Putamen (tissue), 1 donor: ENCODE data around the gene UBE2K.
"Not testable (repeated sequence)": the region's sequence is repeated elsewhere in the genome, so short reads cannot be mapped to it uniquely, and the experiment has no call there.

Source experiments
- DNase-seq: peaks from one replicate; pipeline ENCODE4 v3.0.0-alpha.2; 2016; ENCODE audit warnings: low spot score

Gene UBE2K

GRCh38 chr4:39729557-39729956 is 31.6 kb downstream of the UBE2K start:
- no peak for DNase-seq

- DNase-seq, result no peak
These were observed 32.1 kb downstream of the UBE2K start for GRCh38 chr4:39730072-39730471.

- DNase-seq, result no peak
These were observed 34.0 kb downstream of the UBE2K start for GRCh38 chr4:39731908-39732307.

- no peak for DNase-seq
These were observed 34.8 kb downstream of the UBE2K start for GRCh38 chr4:39732728-39733127.

GRCh38 chr4:39739591-39739990 is 41.7 kb downstream of the UBE2K start:
- not testable (repeated sequence) for DNase-seq

GRCh38 chr4:39741401-39741800 is 43.5 kb downstream of the UBE2K start:
- no peak for DNase-seq

GRCh38 chr4:39745920-39746319 is 48.0 kb downstream of the UBE2K start:
- no peak for DNase-seq

GRCh38 chr4:39750216-39750615 is 52.3 kb downstream of the UBE2K start:
- no peak for DNase-seq

GRCh38 chr4:39754309-39754708 is 56.4 kb downstream of the UBE2K start:
- no peak for DNase-seq

- DNase-seq, result no peak
These were observed 58.2 kb downstream of the UBE2K start for GRCh38 chr4:39756159-39756558.

- no peak for DNase-seq
These were observed 60.2 kb downstream of the UBE2K start for GRCh38 chr4:39758176-39758575.

GRCh38 chr4:39759569-39759968 is 61.6 kb downstream of the UBE2K start:
- DNase-seq, result no peak

GRCh38 chr4:39761005-39761667 is 63.2 kb downstream of the UBE2K start:
- DNase-seq, result no peak

- DNase-seq, result no peak
These were observed 66.0 kb downstream of the UBE2K start for GRCh38 chr4:39763714-39764572.

GRCh38 chr4:39770005-39770404 is 72.1 kb downstream of the UBE2K start:
- DNase-seq, result no peak

GRCh38 chr4:39770471-39770870 is 72.5 kb downstream of the UBE2K start:
- no peak for DNase-seq

- no peak for DNase-seq
These were observed 73.2 kb downstream of the UBE2K start for GRCh38 chr4:39770969-39771724.

- not testable (repeated sequence) for DNase-seq
These were observed 84.1 kb downstream of the UBE2K start for GRCh38 chr4:39781988-39782387.

- DNase-seq, result no peak
These were observed 87.1 kb downstream of the UBE2K start for GRCh38 chr4:39785083-39785482.

GRCh38 chr4:39786838-39787237 is 88.9 kb downstream of the UBE2K start:
- no peak for DNase-seq

- no peak for DNase-seq
These were observed 94.2 kb downstream of the UBE2K start for GRCh38 chr4:39792128-39792527.

GRCh38 chr4:39792529-39792928 is 94.6 kb downstream of the UBE2K start:
- DNase-seq, result no peak

GRCh38 chr4:39792976-39793375 is 95.0 kb downstream of the UBE2K start:
- DNase-seq, result not testable (repeated sequence)
